Psoas muscle (tissue), 8 donors: ENCODE measurements around the gene PM20D2. TPM values are rescaled to one million over a fixed set of nuclear protein-coding genes. Genes with fewer than 3 reads are reported as not detected.

Experiments used
- ATAC-seq, 4 donors: fragments of 200-7000 bp; cut with Tn5 transposase; one replicate each; pipeline ENCODE4 v1.9.1; 2020; ENCODE audit warnings: moderate library complexity in 3 of 4, mild to moderate bottlenecking in 2 of 4
- DNase-seq, 2 donors: peaks; one replicate each; pipeline ENCODE4 v3.0.0-alpha.2; 2020
- H3K27ac ChIP-seq: fragments of 200-600 bp; one replicate; pipeline ENCODE4 v1.8.0; 2022
- H3K27me3 ChIP-seq, 3 donors: fragments of 200-600 bp in 1 of 3; one replicate each; pipeline versions ENCODE4 v1.6.1 to v1.8.0; 2013 to 2022; ENCODE audit warnings: low read length in 2 of 3, mild to moderate bottlenecking in 2 of 3, moderate library complexity in 1 of 3; ENCODE audit not compliant: insufficient read depth in 3 of 3
- H3K36me3 ChIP-seq, 2 donors: fragments of 200-600 bp in 1 of 2; one replicate each; pipeline versions ENCODE4 v1.6.1 to v1.8.0; 2013 to 2022; ENCODE audit warnings: low read depth in 1 of 2, mild to moderate bottlenecking in 1 of 2, moderate library complexity in 1 of 2; ENCODE audit not compliant: insufficient read depth in 1 of 2
- H3K4me1 ChIP-seq: fragments of 200-600 bp; one replicate; pipeline ENCODE4 v1.8.0; 2022
- H3K4me3 ChIP-seq: fragments of 200-600 bp; one replicate; pipeline ENCODE4 v1.8.0; 2022; ENCODE audit warnings: mild to moderate bottlenecking
- H3K9me3 ChIP-seq: fragments of 200-600 bp; one replicate; pipeline ENCODE4 v1.8.0; 2022
- WGBS, 3 donors: extraction: QIAGEN DNeasy Blood & Tissue Kit; methylation state at CpG; one replicate each; pipeline versions ENCODE4 v1.1.6 to v1.1.7; 2013; 5-methylcytosine and 5-hydroxymethylcytosine counted together
- intact Hi-C, 2 donors: fragments of 100-400 bp; cut with DNase I; formaldehyde crosslinking; loops; one replicate each; pipeline versions ENCODE4 v1.11.0 to v1.14.2; 2022
- polyA plus RNA-seq, 3 donors: library from polyadenylated mRNA; stranded (reverse); fragments of 200-250 nt; gene quantifications; one replicate each; pipeline ENCODE4 v1.2.3, GENCODE V29; 2013
- total RNA-seq, 4 donors: library from RNA; stranded (reverse); fragmentation: NEBNext Ultra II Directional in 2 of 4; extraction: Animal tissue kit (Norgen Biotek cat#: 25700) in 2 of 4; gene quantifications; one replicate each; pipeline versions ENCODE4 v1.2.1 to v1.2.4, GENCODE V29; 2021 to 2023
- TF ChIP-seq, protein P1 (sequence below): fragments of 200-600 bp; IDR thresholded peaks from one replicate; pipeline ENCODE4 v1.8.0; 2022; ENCODE audit warnings: antibody characterized with exemption
- donor health status: healthy with polysubstance abuse.
- donor health status: DM: no; HTN: no; CAD: no; lungs with moderate emphysema.
- donor health status: Bipolar disorder and iron deficiency.
- donor health status: healthy.
- donor health status: DM: yes; HTN: yes; CAD: no.
- donor health status: DM: no; HTN: no; CAD: no.
- donor health status: DM: no; HTN: no; CAD: no.
- donor health status: DM: yes; HTN: yes; CAD: no.

The PM20D2 gene
- total and polyA plus RNA-seq, 7 donors: 2.7 to 56.2 (median 13.5) TPM

DNA sequence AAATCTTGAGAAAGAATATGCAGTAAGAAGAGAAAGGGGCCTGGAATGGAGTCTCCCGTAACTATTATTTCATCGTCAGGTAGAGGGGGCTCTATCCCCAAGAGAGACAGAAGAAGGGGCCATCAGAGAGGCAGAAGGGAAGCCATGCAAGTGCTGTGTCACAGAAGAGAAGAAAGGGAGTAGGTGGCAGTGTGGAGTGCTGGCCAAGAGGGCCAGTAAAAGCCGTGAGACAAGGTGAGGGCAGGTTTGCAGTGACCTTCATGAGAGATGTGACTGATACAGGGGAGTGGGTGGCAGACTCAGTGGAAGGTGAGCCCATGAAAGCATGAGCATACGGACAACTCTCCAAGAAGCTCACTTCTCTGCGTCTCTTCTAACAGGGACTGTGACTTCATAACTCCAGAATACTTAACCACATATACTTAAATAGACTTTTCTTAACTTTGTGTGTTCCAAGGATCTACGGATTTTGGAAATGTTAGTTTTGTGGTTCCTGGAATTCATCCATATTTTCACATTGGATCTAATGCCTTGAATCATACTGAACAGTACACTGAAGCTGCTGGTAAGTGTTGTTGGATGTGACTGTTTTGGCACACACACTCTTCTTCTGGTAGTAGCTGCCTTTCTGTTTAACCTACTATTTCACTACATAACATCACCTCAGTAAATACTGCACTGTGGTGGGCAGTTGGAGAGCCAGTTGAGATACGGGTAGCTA is 15.6 kb downstream of the PM20D2 start:
- 43 to 61% (median 47%) methylated on average over 7 of the region's 7 CpGs for WGBS, 3 donors
- H3K4me1 ChIP-seq: peaks cover 20% of the 10 kb centered on the region
- ATAC-seq (peak; percentile 74 to 78 (median 78)), DNase-seq (no peak)
- peaks cover 2 to 83% of the 10 kb centered on the region in 2 donors for H3K36me3 ChIP-seq
- TF ChIP-seq, protein P1, sequence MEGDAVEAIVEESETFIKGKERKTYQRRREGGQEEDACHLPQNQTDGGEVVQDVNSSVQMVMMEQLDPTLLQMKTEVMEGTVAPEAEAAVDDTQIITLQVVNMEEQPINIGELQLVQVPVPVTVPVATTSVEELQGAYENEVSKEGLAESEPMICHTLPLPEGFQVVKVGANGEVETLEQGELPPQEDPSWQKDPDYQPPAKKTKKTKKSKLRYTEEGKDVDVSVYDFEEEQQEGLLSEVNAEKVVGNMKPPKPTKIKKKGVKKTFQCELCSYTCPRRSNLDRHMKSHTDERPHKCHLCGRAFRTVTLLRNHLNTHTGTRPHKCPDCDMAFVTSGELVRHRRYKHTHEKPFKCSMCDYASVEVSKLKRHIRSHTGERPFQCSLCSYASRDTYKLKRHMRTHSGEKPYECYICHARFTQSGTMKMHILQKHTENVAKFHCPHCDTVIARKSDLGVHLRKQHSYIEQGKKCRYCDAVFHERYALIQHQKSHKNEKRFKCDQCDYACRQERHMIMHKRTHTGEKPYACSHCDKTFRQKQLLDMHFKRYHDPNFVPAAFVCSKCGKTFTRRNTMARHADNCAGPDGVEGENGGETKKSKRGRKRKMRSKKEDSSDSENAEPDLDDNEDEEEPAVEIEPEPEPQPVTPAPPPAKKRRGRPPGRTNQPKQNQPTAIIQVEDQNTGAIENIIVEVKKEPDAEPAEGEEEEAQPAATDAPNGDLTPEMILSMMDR: no peak
- H3K4me3 ChIP-seq: peak overlapping the region; percentile 40
- intact Hi-C loops: no loop called here
- H3K27ac ChIP-seq: peak overlapping the region; percentile 90
- H3K9me3 ChIP-seq: no peaks in the 10 kb centered on the region
- H3K27me3 ChIP-seq: no peaks in the 10 kb centered on the region

DNA sequence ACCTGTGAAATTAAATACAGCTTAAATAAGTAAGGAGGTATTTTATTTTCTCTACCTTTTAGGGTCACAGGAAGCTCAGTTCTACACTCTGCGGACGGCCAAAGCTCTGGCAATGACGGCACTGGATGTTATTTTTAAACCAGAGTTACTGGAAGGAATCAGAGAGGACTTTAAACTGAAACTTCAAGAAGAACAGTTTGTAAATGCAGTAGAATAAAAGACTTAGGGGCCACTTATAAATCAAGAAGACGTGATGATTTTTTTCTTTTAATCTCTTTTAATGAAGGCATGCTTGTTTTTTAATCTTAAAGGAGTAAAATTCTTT is 16.2 kb downstream of the PM20D2 start:
- intact Hi-C loops: no loop called here
- 12 to 27% (median 18%) methylated on average over 4 of the region's 4 CpGs for WGBS, 3 donors
- H3K36me3 ChIP-seq: peaks cover 2 to 78% of the 10 kb centered on the region in 2 donors
- DNase-seq (peak in 1 of 2 donors; percentile 32), ATAC-seq (peak; percentile 88 to 92 (median 90))
- peak overlapping the region; percentile 90 for H3K27ac ChIP-seq
- H3K27me3 ChIP-seq: no peaks in the 10 kb centered on the region
- H3K4me3 ChIP-seq: peak overlapping the region; percentile 40
- H3K9me3 ChIP-seq: no peaks in the 10 kb centered on the region
- H3K4me1 ChIP-seq: peaks cover 20% of the 10 kb centered on the region
- TF ChIP-seq, protein P1: no peak

DNA sequence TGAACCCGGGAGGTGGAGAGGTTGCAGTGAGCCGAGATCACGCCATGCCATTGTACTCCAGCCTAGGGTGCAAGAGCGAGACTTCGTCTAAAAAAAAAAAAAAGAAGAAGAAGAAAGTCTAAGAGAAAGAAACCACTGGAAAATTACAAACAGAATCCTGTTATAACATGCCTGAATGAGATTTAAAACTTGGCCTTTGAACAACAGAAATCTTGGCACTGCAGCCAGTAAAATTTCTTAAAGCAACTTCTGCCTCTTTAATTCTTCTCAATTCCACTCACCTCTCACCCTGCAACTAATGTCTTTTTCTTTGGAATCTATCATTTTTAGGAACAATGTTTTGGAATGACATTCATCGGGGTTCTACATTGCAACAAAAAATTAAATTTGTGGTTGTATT is 26.3 kb downstream of the PM20D2 start:
- TF ChIP-seq, protein P1: no peak
- WGBS, 3 donors: 55 to 66% (median 59%) methylated on average over 6 of the region's 6 CpGs
- Histone ChIP-seq H3K9me3 (no peaks in the 10 kb centered on the region), H3K4me1 (no peaks in the 10 kb centered on the region), H3K27me3 (no peaks in the 10 kb centered on the region), H3K36me3 (no peaks in the 10 kb centered on the region), H3K4me3 (no peak overlapping the region), H3K27ac (no peak overlapping the region)
- no peak for ATAC-seq
- intact Hi-C loops: no loop called here
- no peak for DNase-seq

DNA sequence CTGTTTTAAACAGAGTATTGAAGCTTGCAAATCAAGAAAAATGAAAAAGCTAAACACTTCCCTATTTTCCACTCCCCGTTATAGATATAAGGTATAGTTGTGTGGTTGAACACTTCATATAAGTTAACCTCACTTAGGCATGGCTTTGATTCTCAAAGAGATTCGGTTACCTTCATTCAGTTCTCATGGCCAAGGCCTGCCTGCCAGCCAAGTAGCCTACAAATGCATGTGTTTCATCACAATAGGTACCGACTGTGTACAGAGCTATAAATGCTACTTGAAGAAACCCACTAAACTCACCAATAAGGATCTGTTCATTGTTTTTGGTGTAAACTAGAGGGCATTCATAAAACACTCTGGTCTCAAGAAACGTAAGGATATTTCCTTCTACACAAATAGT is 27.8 kb downstream of the PM20D2 start:
- WGBS, 3 donors: 51 to 72% (median 60%) methylated on average over 4 of the region's 4 CpGs
- intact Hi-C loops: no loop called here
- TF ChIP-seq, protein P1: no peak
- Histone ChIP-seq H3K36me3 (no peaks in the 10 kb centered on the region), H3K27ac (no peak overlapping the region), H3K4me3 (no peak overlapping the region), H3K9me3 (no peaks in the 10 kb centered on the region), H3K27me3 (no peaks in the 10 kb centered on the region), H3K4me1 (no peaks in the 10 kb centered on the region)
- DNase-seq: no peak
- peak in 3 of 4 donors; percentile 46 to 77 (median 71) for ATAC-seq

DNA sequence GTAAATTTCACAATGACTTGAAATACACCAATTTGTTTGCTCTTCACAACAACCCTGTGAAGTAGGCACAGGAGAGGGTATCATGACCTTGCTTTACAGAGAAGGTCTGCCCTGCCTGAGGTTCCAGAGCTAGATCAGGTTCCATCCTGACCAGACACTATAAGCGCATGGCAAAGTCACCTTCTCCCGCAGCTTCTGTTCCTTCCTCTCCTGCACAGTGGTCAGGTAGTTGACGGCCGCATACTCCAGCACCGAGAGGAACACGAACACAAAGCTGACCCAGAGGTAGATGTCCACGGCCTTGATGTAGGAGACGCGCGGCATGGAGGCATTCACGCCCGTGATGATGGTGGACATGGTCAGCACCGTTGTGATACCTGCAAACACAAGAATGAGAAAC is 34.3 kb downstream of the PM20D2 start:
- intact Hi-C loops: no loop called here
- Histone ChIP-seq H3K27ac (no peak overlapping the region), H3K4me3 (no peak overlapping the region), H3K9me3 (no peaks in the 10 kb centered on the region), H3K4me1 (no peaks in the 10 kb centered on the region), H3K36me3 (no peaks in the 10 kb centered on the region), H3K27me3 (no peaks in the 10 kb centered on the region)
- DNase-seq (peak in 1 of 2 donors; percentile 40), ATAC-seq (peak in 2 of 4 donors; percentile 18 to 26)
- TF ChIP-seq, protein P1: no peak
- 89 to 90% (median 90%) methylated on average over 13 of the region's 13 CpGs for WGBS, 3 donors
